GM10847 (cell line): ENCODE results near the gene TFB1M.

Source experiments
- POLR2A ChIP-seq: IDR thresholded peaks from 2 replicates; pipeline ENCODE4 v1.6.1; 2011; ENCODE audit not compliant: insufficient read length; ENCODE audit errors: extremely low read depth

TFB1M gene

GRCh38 chr6:155234687-155235086 lies 79.6 kb downstream of the TFB1M start:
- no peak for TF ChIP-seq POLR2A

- TF ChIP-seq POLR2A, result no peak
These were observed 80.1 kb downstream of the TFB1M start for GRCh38 chr6:155234167-155234566.

- TF ChIP-seq POLR2A, result no peak
These were observed 81.4 kb downstream of the TFB1M start for GRCh38 chr6:155232848-155233247.

GRCh38 chr6:155228546-155229166 lies 85.6 kb downstream of the TFB1M start:
- no peak for TF ChIP-seq POLR2A

- no peak for TF ChIP-seq POLR2A
These were observed 87.2 kb downstream of the TFB1M start for GRCh38 chr6:155227046-155227445.

GRCh38 chr6:155224618-155225017 lies 89.7 kb downstream of the TFB1M start:
- no peak for TF ChIP-seq POLR2A

GRCh38 chr6:155223646-155224451 lies 90.4 kb downstream of the TFB1M start:
- no peak for TF ChIP-seq POLR2A

GRCh38 chr6:155222506-155222905 lies 91.8 kb downstream of the TFB1M start:
- TF ChIP-seq POLR2A, result no peak

GRCh38 chr6:155221086-155221485 lies 93.2 kb downstream of the TFB1M start:
- TF ChIP-seq POLR2A, result no peak

GRCh38 chr6:155219858-155220301 lies 94.4 kb downstream of the TFB1M start:
- TF ChIP-seq POLR2A, result no peak

- TF ChIP-seq POLR2A, result no peak
These were observed 95.0 kb downstream of the TFB1M start for GRCh38 chr6:155219299-155219698.

GRCh38 chr6:155216312-155217046 lies 97.8 kb downstream of the TFB1M start:
- no peak for TF ChIP-seq POLR2A

- TF ChIP-seq POLR2A, result no peak
These were observed 98.4 kb downstream of the TFB1M start for GRCh38 chr6:155215906-155216305.

- no peak for TF ChIP-seq POLR2A
These were observed 100.5 kb downstream of the TFB1M start for GRCh38 chr6:155213611-155214372.
